ENCODE measurements around the gene LRRC3C.
A peak's percentile ranks its signal among the peaks of the same experiment; 100 is the strongest.

Gene LRRC3C

GRCh38 chr17:39973496-39973895 is 46.0 kb downstream of the LRRC3C start:
- FAIRE-seq (no peak), DNase-seq (ENCODE audit: insufficient read length, low spot score) (no peak)

GRCh38 chr17:39974433-39974832 is 46.9 kb downstream of the LRRC3C start:
- no peak for FAIRE-seq
- DNase-seq (ENCODE audit: insufficient read length, low spot score), result no peak

GRCh38 chr17:39975801-39976200 is 48.3 kb downstream of the LRRC3C start:
- DNase-seq (ENCODE audit: insufficient read length, low spot score) (no peak), FAIRE-seq (no peak)

GRCh38 chr17:39979016-39979670 is 51.6 kb downstream of the LRRC3C start:
- FAIRE-seq (peak; percentile 11), DNase-seq (ENCODE audit: insufficient read length, low spot score) (no peak)

- DNase-seq (ENCODE audit: insufficient read length, low spot score), result no peak
- FAIRE-seq, result peak; percentile 52
Observed at GRCh38 chr17:39979893-39980350, 52.4 kb downstream of the LRRC3C start.

GRCh38 chr17:39980351-39981206 is 53.0 kb downstream of the LRRC3C start, which contains the start of gene PSMD3:
Gene PSMD3, plus strand, starts transcription at chr17:39980807. Its CDS starts 164 bp downstream, at chr17:39980971.
- DNase-seq (ENCODE audit: insufficient read length, low spot score), result peak; percentile 85
- peak; percentile 98 for FAIRE-seq

- FAIRE-seq (peak; percentile 57), DNase-seq (ENCODE audit: insufficient read length, low spot score) (no peak)
Observed at GRCh38 chr17:39981207-39981741, 53.7 kb downstream of the LRRC3C start.

- DNase-seq (ENCODE audit: insufficient read length, low spot score), result no peak
- no peak for FAIRE-seq
Observed at GRCh38 chr17:39981766-39982375, 54.3 kb downstream of the LRRC3C start.

- FAIRE-seq (no peak), DNase-seq (ENCODE audit: insufficient read length, low spot score) (no peak)
Observed at GRCh38 chr17:39988206-39988810, 60.8 kb downstream of the LRRC3C start.

GRCh38 chr17:39994448-39994847 is 66.9 kb downstream of the LRRC3C start:
- FAIRE-seq (no peak), DNase-seq (ENCODE audit: insufficient read length, low spot score) (no peak)

Measured in GM19239 (cell line).